NCI-H2029 treated with DMSO at 0.1 percent for 48 hours (cell line): ENCODE data around the gene COL18A1.

Source experiments
- DNase-seq: peaks from one replicate; lab custom pipeline; 2025; lab: John Stamatoyannopoulos, UW

Gene COL18A1

DNA sequence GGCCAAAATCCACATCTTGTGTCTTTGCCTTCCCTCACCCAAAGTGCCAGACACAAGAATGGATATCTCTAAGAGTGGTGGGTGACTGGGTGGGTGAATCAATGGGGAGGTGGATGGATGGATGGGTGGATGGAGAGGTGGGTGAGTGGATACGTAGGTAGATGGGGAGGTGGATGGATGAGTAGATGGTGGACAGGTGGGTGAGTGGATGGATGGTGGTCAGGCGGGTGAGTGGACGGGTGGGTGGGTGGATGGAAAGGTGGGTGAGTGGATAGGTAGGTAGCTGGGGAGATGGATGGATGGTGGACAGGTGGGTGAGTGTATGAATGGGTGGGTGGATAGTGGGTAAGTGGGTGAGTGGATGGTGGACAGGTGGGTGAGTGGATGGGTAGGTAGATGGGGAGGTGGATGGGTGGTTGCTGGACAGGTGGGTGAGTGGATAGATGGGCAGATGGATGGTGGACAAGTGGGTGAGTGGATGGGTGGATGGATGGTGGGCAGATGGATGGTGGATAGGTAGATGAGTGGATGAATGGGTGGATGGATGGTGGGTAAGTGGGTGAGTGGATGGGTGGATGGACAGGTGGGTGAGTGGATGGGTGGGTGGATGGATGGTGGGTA lies 103.0 kb downstream of the COL18A1 start:
- DNase-seq: no peak

- no peak for DNase-seq
Observed at GRCh38 chr21:45508607-45509565, 103.9 kb downstream of the COL18A1 start.

DNA sequence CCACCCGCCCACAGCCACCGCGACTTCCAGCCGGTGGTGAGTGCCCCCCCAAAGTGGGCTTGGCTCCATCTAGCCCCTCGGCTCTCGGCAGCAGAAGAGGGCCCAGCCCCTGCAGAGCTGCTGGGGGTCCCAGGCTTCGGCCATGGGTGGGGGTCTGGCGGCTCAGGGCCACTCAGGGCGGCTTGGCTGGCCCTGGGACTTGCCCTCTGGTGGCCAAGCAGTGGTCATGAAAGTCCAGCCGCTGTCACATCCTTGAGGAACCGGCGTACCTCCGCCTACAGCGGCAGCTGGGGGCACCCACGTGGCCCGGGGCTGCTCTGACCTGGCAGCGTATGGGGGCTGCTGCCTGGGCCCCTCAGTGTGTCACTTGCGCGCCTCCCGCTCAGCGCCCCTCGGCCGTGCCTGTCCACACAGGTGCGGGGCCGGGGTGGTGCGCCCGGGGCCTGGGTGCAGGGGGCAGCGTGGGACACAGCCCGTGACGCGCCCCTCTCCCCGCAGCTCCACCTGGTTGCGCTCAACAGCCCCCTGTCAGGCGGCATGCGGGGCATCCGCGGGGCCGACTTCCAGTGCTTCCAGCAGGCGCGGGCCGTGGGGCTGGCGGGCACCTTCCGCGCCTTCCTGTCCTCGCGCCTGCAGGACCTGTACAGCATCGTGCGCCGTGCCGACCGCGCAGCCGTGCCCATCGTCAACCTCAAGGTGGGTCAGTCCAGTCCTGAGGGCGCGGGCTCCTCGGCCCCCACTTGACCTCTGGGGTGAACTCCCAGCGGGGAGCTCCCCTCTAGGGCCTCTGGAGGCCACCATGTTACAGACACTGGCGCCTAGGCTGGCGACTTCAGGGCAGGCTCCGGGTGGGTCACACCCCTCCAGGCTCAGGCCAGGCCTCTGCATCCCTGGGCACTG lies 104.9 kb downstream of the COL18A1 start:
- DNase-seq: no peak

- no peak for DNase-seq
Observed at GRCh38 chr21:45510466-45510955, 105.5 kb downstream of the COL18A1 start.

DNA sequence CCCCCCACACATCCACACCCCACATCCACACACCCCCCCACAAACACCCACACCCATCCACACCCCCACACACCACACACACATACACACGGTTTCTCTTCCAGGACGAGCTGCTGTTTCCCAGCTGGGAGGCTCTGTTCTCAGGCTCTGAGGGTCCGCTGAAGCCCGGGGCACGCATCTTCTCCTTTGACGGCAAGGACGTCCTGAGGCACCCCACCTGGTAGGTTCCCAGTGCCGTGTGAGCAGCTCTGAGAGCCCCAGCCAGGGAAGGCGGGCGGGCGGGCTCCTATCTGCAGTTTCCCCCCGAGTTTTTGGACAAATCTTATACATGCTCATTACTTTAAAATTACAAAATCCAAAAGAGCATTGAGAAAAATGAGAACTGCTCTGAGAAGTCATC lies 106.0 kb downstream of the COL18A1 start:
- no peak for DNase-seq

GRCh38 chr21:45511661-45512431 lies 106.9 kb downstream of the COL18A1 start:
- DNase-seq: no peak

- DNase-seq: no peak
Observed at GRCh38 chr21:45512626-45513002, 107.6 kb downstream of the COL18A1 start.

DNA sequence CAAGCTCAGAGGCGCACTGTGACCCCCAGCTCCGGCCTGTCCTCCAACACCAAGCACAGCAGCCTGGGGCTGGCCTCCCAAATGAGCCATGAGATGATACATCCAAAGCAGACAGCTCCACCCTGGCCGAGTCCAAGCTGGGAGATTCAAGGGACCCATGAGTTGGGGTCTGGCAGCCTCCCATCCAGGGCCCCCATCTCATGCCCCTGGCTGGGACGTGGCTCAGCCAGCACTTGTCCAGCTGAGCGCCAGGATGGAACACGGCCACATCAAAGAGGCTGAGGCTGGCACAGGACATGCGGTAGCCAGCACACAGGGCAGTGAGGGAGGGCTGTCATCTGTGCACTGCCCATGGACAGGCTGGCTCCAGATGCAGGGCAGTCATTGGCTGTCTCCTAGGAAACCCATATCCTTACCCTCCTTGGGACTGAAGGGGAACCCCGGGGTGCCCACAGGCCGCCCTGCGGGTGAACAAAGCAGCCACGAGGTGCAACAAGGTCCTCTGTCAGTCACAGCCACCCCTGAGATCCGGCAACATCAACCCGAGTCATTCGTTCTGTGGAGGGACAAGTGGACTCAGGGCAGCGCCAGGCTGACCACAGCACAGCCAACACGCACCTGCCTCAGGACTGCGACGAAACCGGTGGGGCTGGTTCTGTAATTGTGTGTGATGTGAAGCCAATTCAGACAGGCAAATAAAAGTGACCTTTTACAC lies 108.2 kb downstream of the COL18A1 start:
- no peak for DNase-seq

DNA sequence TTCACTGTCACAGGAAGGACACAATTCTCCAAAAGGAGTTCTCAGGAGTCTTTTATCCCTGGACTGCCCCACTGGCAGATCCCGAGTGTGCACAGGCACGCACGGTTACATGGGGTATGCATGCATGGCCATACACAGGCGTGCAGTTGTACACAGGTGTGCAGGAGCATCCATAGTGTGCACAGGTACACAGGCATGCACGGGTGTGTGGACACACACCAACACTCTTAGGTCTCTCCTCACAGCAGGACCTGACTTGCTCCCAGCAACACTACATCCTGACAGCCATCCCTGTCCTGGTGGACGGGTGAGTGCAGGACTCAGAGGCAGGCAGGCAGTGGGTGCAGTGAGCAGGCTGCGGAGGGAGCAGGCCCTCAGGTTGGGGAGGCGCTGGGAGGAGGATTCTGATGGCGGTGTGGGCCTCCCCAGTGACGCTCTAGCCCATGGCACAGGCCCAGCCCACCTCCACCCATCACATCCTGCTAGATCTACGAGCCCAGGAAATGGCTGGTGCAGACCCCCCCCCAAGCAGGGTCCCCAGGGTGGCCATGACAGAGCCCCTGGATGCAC lies 108.9 kb downstream of the COL18A1 start:
- no peak for DNase-seq

- DNase-seq: no peak
Observed at GRCh38 chr21:45514311-45515021, 109.5 kb downstream of the COL18A1 start.

- no peak for DNase-seq
Observed at GRCh38 chr21:45515241-45516061, 110.5 kb downstream of the COL18A1 start.

GRCh38 chr21:45516071-45516670 lies 111.2 kb downstream of the COL18A1 start:
- DNase-seq: no peak

- DNase-seq: no peak
Observed at GRCh38 chr21:45516671-45517151, 111.7 kb downstream of the COL18A1 start.

- no peak for DNase-seq
Observed at GRCh38 chr21:45517249-45518065, 112.5 kb downstream of the COL18A1 start.

GRCh38 chr21:45518742-45519141 lies 113.8 kb downstream of the COL18A1 start:
- no peak for DNase-seq

GRCh38 chr21:45519182-45519581 lies 114.2 kb downstream of the COL18A1 start:
- no peak for DNase-seq

DNA sequence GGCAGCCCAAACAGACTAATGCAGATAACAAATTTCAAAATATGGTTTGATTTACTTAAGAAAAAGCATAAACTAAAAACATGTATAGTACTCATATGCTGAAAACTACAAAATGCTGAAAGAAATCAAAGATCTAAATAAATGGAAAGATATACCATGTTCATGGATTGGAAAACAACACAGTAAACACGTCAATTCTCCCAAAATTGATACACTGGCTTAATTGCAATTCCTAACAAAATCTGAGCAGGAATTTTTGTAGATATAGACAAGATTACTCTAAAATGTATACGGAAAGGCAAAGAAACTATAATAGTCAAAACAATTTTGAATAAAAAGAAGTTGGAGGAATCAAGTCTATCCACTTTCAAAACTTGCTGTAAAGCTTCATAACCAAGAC lies 116.3 kb downstream of the COL18A1 start:
- no peak for DNase-seq
